AG04450 (cell line): ENCODE results near the gene LRIF1. TPM values are rescaled to one million over a fixed set of nuclear protein-coding genes. Genes with fewer than 3 reads are reported as not detected.
A peak's percentile ranks its signal among the peaks of the same experiment; 100 is the strongest.
"Not testable (repeated sequence)": the region's sequence is repeated elsewhere in the genome, so short reads cannot be mapped to it uniquely, and the experiment has no call there.

Experiments
- CTCF ChIA-PET: fragments of 300-600, 350-600 bp; formaldehyde crosslinking; extraction: SDS; loops from one replicate; lab custom pipeline; 2022; ENCODE audit warnings: antibody characterized with exemption, inconsistent platforms; lab: Charles Lee
- POLR2A ChIA-PET: fragments of 350-600 bp; formaldehyde crosslinking; extraction: SDS; loops from one replicate; lab custom pipeline; 2021; ENCODE audit warnings: antibody characterized with exemption, inconsistent platforms; lab: Yijun Ruan, JAX
- DNase-seq: peaks from one replicate; pipeline ENCODE4 v3.0.0-alpha.2; 2011; ENCODE audit warnings: low read depth, low spot score
- H3K27ac ChIP-seq: one replicate; pipeline ENCODE4 v1.5.1; 2012; ENCODE audit warnings: low read depth, low read length, control low read depth
- H3K27me3 ChIP-seq: one replicate; pipeline ENCODE4 v1.6.0; 2012; ENCODE audit warnings: low read length; ENCODE audit not compliant: control insufficient read depth, insufficient read depth
- H3K4me3 ChIP-seq: 2 replicates; pipeline ENCODE4 v1.5.1; 2011; ENCODE audit warnings: mild to moderate bottlenecking, low read depth, low read length, control low read depth
- H3K9me3 ChIP-seq: 2 replicates; pipeline ENCODE4 v1.5.1; 2012; ENCODE audit warnings: low read length; ENCODE audit not compliant: control insufficient read depth, insufficient read depth
- polyA minus RNA-seq: library from RNA; depleted of rRNA, polyadenylated mRNA; stranded (reverse); fragments of >200 nt; gene quantifications from 2 replicates; pipeline ENCODE4 v1.2.3, GENCODE V29; 2011; rRNA and poly(A)+ RNA removed
- polyA plus RNA-seq: library from polyadenylated mRNA; depleted of rRNA; stranded (reverse); fragments of >200 nt; gene quantifications from 2 replicates; pipeline ENCODE4 v1.2.3, GENCODE V29; 2011; rRNA removed
- TF ChIP-seq, protein P1 (sequence below): IDR thresholded peaks from 2 replicates; pipeline ENCODE4 v1.5.1; 2011; ENCODE audit warnings: low read depth, low read length, control low read depth, inconsistent platforms

LRIF1 gene, protein sequence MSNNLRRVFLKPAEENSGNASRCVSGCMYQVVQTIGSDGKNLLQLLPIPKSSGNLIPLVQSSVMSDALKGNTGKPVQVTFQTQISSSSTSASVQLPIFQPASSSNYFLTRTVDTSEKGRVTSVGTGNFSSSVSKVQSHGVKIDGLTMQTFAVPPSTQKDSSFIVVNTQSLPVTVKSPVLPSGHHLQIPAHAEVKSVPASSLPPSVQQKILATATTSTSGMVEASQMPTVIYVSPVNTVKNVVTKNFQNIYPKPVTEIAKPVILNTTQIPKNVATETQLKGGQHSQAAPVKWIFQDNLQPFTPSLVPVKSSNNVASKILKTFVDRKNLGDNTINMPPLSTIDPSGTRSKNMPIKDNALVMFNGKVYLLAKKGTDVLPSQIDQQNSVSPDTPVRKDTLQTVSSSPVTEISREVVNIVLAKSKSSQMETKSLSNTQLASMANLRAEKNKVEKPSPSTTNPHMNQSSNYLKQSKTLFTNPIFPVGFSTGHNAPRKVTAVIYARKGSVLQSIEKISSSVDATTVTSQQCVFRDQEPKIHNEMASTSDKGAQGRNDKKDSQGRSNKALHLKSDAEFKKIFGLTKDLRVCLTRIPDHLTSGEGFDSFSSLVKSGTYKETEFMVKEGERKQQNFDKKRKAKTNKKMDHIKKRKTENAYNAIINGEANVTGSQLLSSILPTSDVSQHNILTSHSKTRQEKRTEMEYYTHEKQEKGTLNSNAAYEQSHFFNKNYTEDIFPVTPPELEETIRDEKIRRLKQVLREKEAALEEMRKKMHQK
- polyA plus RNA-seq (10.0 and 14.9 TPM in 2 replicates), polyA minus RNA-seq (4.5 and 8.5 TPM in 2 replicates)

DNA sequence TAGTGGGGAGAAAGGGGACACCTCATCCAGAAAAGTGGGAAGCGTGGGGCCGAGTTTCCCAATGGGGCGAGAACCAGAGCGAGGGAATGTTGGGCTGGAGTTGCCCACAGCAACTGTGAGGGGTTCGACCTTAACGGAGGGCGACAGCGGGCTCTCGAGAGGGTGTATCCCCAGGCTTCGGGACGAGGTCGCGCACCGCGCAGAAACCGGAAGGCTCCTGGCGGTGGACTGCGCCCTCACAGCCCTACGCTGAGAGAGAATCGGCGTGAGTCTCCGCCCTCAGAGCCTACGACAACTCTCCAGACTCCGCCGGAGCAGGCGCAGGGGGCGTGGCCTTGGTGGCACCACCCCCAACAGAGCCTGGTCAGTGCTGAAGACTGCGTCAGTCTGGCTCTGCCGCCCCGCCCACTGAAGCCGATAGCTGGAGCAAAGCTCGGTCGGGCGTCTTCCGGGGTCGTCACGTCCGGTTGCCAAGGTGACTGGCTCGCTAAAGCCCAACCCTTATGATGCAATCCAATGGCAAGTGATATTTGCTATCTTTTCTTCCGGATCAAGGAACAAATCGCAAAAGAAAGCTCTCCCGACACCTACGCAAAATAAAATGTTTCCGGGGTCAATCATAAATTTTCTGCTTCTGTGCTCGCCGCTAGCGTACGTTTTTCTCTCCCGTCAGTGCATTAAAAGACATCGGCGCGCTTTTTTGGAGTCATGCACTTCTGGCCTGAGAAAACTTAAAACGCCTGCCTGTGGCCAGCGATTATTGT is at the start of gene LRIF1:
LRIF1 (minus strand) TSS at position 232 of the 764 bp plus-strand sequence. CDS start 234 bp downstream, outside the sequence.
- H3K9me3 ChIP-seq: peaks cover 10% of the 10 kb centered on the region; the same call in 1 of the 2 replicates

DNA sequence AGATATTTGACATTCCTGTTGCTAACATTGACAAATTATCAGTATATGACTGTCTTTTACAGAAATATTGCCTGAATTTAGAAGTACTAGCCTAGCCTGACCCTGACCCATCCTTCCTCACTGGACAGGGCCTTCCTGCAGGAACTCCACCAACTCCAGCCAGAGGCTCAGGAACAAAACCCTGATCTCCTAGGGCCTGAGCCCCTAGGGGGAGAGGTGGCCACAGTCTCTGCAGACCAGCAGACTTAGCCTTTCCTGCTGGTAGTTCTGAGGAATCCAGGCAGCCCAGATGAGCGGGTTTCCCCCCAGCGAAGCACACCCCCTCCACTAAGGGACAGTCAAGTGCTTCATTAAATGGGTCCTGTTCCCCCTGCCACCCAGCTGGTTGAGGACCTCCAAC is 44.3 kb upstream of the LRIF1 start:
- CTCF ChIA-PET: no interaction called here
- H3K27ac ChIP-seq: no peak overlapping the region
- TF ChIP-seq, protein P1, sequence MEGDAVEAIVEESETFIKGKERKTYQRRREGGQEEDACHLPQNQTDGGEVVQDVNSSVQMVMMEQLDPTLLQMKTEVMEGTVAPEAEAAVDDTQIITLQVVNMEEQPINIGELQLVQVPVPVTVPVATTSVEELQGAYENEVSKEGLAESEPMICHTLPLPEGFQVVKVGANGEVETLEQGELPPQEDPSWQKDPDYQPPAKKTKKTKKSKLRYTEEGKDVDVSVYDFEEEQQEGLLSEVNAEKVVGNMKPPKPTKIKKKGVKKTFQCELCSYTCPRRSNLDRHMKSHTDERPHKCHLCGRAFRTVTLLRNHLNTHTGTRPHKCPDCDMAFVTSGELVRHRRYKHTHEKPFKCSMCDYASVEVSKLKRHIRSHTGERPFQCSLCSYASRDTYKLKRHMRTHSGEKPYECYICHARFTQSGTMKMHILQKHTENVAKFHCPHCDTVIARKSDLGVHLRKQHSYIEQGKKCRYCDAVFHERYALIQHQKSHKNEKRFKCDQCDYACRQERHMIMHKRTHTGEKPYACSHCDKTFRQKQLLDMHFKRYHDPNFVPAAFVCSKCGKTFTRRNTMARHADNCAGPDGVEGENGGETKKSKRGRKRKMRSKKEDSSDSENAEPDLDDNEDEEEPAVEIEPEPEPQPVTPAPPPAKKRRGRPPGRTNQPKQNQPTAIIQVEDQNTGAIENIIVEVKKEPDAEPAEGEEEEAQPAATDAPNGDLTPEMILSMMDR: no peak
- no peaks in the 10 kb centered on the region for H3K27me3 ChIP-seq
- POLR2A ChIA-PET: no interaction called here
- no peak for DNase-seq
- no peak overlapping the region for H3K4me3 ChIP-seq
- no peaks in the 10 kb centered on the region; the same call in 1 of the 2 replicates for H3K9me3 ChIP-seq

More for the DNA sequence above, at the start of gene LRIF1:
- CTCF ChIA-PET: interaction anchor here (0.5 to 1.2 kb wide), 5 partner anchors 28 to 578 kb away, joined by 3 to 9 read pairs (median 3); no protein-coding TSS in a partner anchor
- POLR2A ChIA-PET: interaction anchor here (0.7 to 1.3 kb wide), 3 partner anchors 26 to 383 kb away, joined by 4 read pairs; partner anchors contain the start of genes CEPT1 and DRAM2
- no peaks in the 10 kb centered on the region for H3K27me3 ChIP-seq
- peak within 1 kb of the TSS; percentile 91 for H3K4me3 ChIP-seq
- TF ChIP-seq, protein P1: peak; percentile 50
- peak; percentile 99 for DNase-seq
- H3K27ac ChIP-seq: peak within 1 kb of the TSS; percentile 99

DNA sequence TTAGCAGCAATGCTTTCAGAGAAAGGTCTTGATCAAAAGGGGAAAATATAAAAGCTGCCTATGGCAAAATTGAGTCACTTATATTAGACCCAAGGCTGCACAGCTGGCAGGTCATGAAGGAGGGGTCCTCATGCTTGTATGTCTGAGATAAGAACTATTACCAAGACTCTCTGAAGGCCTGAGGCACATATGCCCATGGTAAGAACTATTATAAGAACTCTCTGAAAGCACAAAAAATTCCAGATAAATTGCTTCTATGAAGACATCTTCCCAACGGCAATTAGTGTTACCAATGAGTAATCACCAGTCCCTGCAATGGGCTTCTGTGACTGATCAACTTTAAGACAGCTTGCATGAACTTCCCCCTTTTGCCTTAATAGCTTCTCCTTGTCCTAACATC is 42.8 kb upstream of the LRIF1 start:
- DNase-seq: no peak
- CTCF ChIA-PET: no interaction called here
- Histone ChIP-seq H3K9me3 (no peaks in the 10 kb centered on the region; the same call in 1 of the 2 replicates), H3K4me3 (no peak overlapping the region), H3K27me3 (no peaks in the 10 kb centered on the region), H3K27ac (no peak overlapping the region)
- TF ChIP-seq, protein P1: no peak
- POLR2A ChIA-PET: no interaction called here

DNA sequence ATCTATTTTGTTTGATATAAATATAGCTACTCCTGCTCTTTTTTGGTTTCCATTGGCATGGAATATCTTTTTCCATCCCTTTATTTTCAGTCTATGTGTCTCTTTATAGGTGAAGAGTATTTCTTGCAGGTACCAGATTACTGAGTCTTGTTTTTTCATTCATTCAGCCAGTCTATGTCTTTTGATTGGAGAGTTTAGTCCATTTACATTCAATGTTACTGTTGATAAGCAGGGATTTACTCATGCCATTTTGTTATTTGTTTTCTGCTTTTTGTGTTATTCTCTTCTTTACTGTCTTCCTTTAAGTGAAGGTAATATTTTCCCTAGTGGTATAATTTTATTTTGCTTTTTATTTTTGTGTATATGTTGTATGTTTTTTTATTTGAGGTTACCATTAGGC is 35.9 kb upstream of the LRIF1 start:
- DNase-seq, H3K9me3 ChIP-seq, H3K27ac ChIP-seq, H3K4me3 ChIP-seq, H3K27me3 ChIP-seq: not testable (repeated sequence)
- CTCF ChIA-PET: interaction anchor here (1.7 kb wide), 1 partner anchor 31 kb away, joined by 5 read pairs; no protein-coding TSS in a partner anchor
- POLR2A ChIA-PET: interaction anchor here (0.6 kb wide), 1 partner anchor 120 kb away, joined by 5 read pairs; no protein-coding TSS in a partner anchor

DNA sequence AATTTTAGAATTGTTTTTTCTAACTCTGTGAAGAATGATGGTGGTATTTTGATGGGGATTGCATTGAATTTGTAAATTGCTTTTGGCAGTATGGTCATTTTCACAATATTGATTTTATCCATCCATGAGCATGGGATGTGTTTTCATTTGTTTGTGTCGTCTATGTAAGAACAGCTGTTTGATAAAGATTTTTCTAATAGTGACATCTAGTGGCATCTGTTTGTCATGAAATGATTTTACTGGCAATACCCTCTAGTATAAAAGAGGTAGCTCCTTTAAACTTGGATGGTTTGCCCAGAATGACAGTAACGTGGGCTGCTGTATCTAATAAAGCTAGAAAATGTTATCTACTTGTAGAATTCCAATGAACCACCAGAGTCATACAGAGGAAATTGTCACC is 28.6 kb upstream of the LRIF1 start:
- POLR2A ChIA-PET, H3K27ac ChIP-seq, H3K9me3 ChIP-seq, DNase-seq, H3K4me3 ChIP-seq, H3K27me3 ChIP-seq: not testable (repeated sequence)
- CTCF ChIA-PET: interaction anchor here (0.7 to 1.5 kb wide), 4 partner anchors 28 to 44 kb away, joined by 3 to 5 read pairs (median 3); partner anchors contain the start of gene LRIF1

DNA sequence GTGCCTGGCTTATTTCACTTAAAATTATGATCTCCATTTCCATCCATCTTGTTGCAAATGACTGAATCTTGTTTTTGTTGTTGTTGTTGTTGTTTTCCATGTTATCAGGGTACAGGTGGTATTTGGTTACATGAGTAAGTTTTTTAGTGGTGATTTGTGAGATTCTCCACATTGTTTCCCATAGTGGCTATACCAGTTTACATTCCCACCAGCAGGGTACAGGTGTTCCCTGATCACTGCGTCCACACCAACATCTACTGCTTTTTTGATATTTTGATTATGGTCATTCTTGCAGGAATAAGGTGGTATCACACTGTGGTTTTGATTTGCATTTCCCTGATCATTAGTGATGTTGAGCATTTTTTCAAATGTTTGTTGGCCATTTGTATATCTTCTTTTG is 27.6 kb upstream of the LRIF1 start:
- H3K27ac ChIP-seq, H3K4me3 ChIP-seq, H3K27me3 ChIP-seq, H3K9me3 ChIP-seq, POLR2A ChIA-PET, DNase-seq: not testable (repeated sequence)
- CTCF ChIA-PET: interaction anchor here (0.7 kb wide), 1 partner anchor 15 kb away, joined by 3 read pairs; no protein-coding TSS in a partner anchor
